HG03097 (cell line): Measurements from ENCODE around the gene CCM2.

ENCODE experiments used
- ATAC-seq: cut with Tn5 transposase; IDR thresholded peaks from one replicate; pipeline ENCODE4 v1.9.1; 2021; ENCODE audit not compliant: unreplicated experiment, low FRiP score

CCM2 gene

DNA sequence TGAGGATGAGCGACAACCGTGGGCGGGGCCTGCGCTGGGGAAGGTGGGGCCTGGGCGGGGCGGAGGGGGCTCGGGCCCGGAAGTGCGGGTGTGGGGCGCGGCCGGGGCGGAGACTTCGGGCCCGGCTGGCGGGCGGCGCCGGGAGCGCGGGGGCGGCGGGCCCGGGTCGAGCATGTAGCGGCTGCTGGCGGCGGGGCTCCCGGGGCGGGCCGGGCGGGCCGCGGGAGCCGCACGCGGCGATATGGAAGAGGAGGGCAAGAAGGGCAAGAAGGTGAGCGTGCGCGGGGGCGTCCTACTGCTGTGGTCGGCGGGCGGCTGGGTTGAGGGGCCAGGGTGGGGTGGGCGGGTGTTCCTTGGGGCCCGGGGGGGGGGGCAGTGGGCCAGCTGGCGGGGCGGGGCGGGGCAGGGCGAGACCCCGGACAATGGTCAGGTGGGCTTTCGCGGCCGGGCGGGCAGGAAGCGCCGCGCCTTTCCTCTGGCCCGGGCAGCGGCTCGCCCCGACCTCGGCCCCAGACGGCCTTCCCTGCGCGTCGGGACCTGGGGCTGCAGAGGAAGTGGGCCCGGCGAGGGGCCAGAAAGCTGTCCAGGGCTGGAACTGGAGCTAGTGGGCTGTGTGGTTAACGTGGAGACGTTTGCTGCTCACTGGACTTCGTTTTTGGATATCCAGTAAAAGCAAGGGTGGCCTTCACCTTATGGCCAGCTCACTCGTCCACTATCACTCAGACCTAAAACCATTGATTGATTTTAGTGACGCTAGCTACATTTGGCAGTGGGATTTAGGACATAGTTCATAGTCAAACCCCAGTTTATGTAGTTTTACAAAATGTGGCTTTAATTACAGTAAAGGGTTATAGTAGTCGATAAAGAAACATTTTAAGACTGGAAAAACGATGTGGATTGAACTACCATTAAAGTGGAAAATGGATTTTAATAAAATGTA lies at the start of gene CCM2:
TSS of gene CCM2 (plus strand) at position 109 of the 940 bp plus-strand sequence. CDS start at position 242, 133 bp downstream.
- ATAC-seq: no peak

DNA sequence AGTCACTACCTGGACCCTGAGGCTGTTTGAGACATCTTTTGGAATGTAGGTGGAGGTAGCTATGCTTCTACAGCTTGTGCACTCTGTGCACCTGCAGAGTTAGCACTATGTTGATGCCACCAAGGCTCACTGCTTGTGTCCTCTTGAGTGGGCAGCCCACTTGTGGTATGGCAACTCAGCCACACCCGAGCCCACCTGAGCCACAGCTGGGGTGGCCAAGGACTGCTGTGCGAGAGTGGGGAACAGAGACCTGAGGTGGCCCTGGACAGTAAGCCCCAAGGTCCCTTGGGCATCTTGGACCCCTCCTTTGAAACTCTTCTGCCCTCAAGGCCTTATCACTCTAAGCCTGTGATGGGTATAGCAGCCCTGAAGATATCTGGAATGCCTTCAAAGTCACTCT lies 46.8 kb upstream of the CCM2 start:
- no peak for ATAC-seq

GRCh38 chr7:44955733-44956132 lies 44.3 kb upstream of the CCM2 start:
- ATAC-seq: no peak

DNA sequence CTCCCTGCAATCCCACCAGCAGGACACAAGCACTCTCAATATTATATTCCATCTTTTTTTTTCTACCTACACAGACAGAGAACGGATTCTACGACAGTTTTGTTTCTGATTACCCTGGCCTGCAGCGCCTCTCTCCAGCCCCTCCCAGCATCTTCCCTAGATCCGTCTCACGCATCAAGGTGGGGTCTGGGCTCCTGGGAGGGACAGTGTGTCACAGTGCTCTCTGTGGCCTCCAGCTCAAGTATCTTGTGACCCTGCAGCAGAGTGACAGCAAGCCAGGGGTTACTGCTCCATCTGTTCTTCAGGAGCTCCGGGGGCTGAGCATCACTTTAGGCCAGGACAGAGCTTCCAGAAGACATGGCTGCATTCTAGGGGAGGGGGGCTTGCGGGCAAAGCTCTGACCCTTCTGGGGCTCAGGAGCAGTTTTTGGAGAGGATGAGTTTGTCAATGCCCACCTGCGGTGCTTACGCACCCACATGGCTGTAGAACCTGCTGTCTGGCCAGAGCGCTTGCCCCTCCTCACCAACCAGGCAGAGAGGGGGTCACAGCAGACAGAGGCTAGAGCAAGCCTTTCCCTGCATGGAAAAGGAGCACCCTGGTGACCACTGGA lies 43.7 kb upstream of the CCM2 start:
- no peak for ATAC-seq

DNA sequence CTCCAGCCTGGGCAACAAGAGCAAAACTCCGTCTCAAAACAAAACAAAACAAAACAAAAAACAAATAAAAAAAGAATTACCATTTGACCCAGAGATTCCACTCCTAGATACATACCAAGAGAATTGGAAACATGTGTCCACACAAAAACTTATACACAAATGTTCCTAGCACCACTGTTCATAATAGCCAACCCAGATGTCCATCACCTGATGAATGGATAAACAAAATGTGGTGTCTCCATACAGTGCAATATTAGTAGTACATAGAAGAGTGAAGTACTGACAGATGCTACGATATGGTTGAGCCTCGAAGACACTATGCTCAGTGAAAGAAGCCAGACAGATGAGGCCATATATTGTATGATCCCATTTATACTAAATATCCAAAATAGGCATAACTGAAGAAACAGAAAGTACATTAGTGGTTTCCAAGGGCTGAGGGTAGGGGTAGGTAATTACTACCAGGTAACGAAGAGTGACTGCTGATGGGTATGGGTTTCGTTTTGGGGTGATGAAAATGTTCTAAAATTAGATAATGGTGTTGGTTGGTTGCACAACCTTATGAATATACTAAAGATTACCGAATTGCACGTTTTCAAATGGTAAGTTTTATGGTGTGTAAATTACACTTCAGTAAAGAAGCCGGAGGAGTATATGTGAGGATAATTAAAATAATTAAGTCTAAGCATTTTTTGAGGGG lies 41.2 kb upstream of the CCM2 start:
- ATAC-seq: no peak

DNA sequence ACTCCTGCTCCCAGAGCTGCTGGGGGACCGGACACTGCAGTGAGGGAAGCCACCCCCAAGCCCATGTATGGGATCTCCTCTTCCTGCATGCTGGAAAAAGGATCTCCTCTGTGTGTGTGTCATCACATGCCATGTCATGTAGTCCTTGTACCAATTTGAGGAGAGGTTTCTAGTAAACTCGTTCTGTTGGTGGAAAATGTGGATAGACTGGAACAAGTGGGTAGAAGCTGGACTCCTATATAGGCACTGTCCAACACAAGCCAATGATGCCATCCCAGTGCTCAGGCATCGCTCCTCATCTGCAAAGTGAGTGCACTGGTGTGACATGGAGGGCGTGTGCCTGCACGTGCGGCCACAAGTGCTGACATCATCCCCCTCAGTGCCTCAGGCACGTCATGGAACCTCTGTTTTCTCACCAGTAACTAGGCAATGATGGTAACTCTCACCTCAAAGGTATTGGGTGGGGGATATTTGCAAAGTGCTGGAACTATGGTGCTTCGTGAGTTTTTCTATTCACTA lies 40.5 kb upstream of the CCM2 start:
- ATAC-seq: no peak

- ATAC-seq: no peak
Observed at GRCh38 chr7:44960011-44960580, 39.9 kb upstream of the CCM2 start.

DNA sequence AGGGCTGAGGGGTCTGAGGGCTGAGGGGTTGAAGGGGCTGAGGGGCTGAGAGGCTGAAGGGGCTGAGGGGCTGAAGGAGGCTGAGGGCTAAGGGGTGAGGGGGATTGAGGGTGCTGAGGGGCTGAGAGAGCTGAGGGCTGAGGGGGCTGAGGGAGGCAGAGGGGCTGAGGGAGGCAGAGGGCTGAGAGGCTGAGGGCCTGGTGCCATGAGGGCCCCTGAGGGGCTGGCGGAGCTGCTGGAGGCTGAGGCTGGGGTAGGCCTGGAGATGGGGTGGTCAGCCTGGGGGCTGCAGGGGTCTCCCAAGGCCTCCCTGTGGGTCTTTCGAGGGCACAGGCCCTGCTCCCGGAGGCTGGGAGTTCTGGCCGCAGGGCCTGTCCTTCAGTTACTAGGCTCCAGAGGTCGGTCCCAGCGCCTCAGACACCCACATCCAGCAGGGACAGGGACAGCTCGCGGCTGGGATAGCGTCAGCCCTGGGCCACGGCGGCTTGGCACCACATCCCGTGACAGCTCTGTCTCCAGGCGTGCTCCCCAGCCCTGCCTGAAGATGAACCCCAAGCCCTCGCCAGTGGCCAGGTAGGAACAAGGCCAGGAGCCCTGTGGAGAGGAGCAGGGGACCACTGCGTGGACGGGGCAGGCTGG lies 38.0 kb upstream of the CCM2 start:
- no peak for ATAC-seq

DNA sequence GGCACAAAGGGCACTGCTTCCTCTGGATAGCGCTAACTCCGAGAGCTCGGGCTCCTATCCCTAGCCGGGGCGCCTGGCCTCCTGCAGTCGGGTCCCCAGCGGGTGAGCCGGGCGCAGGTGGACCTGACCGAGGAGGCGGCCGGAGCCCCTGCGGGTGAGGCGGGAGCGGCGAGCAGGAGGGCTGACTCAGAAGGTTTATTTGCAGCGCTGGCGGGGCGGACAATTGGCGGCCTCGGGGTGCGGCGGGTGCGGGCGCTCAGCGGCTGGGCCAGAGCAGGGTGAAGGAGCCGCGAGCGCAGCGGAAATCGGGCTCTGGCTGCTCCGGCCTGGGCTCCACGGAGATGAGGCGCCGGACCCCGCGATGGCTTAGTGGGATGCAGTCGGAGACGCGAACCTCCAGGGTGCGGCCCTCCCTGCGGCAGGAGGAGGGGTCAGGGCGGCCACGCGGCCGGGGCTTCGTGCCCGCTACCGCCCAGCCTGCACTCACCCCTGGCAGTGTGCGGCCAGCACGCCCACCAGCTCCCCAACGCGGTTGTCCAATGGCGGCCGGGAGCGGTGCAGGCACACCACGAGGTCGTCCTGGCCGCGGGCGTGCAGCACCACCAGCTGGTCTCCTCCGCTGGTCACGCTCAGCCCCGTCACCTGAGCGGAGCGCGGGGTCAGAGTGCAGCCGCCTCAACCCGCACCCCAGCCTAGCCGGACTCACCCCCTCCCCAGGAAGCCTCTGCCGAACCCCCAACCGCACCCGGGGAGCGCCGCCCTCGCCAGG lies 37.3 kb upstream of the CCM2 start:
- no peak for ATAC-seq

- ATAC-seq: no peak
Observed at GRCh38 chr7:44963364-44964290, 36.4 kb upstream of the CCM2 start.

DNA sequence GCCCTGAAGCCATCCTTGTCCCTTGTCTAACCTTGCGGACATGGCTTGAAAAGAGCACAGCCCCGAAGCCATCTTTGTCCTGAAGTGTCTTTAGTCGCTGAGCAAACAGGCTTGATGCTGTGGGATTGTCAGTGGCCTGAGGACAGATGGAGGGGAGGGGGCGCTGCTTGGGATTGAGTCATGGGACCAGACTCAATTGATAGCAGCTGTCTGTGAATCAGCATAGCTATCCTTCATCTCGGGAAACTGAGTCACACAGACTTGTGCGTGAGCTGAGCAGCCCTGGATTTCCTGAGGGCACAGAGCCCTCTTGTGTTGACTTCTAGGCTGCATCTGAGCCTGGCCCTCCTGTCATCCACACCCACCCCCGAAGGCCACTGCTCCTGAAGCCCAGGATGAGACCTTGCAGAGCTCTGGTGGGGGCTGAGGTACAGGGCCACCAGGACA lies 35.6 kb upstream of the CCM2 start:
- no peak for ATAC-seq

- no peak for ATAC-seq
Observed at GRCh38 chr7:44964831-44965440, 35.1 kb upstream of the CCM2 start.

DNA sequence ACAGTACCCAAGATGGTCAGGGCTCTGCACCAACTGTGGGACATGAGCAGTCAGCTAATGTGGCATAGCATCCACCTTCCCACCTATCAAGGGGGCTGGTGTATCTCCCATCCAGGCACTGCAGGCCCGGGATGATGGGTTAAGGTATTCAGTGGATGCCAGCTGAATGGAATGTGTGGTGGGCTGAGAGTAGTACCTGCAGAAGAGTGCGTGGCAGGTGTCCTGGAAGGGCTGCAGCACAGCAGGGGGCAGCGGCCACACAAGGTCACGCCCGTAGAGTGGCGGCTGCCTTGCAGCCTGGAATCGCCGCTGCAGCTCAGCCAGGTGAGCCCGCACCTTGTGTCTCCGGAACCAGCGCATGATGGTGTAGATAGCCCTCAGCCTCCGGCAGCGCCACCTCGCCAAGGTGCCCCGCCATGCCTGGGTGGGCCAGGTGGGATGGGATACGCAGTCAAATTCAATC lies 34.5 kb upstream of the CCM2 start:
- no peak for ATAC-seq

- no peak for ATAC-seq
Observed at GRCh38 chr7:44965937-44966730, 33.9 kb upstream of the CCM2 start.

- ATAC-seq: no peak
Observed at GRCh38 chr7:44966731-44967538, 33.1 kb upstream of the CCM2 start.
